Gastrocnemius medialis (tissue), 4 donors: ENCODE measurements around the gene MOCS3. TPM values are rescaled to one million over a fixed set of nuclear protein-coding genes. Genes with fewer than 3 reads are reported as not detected.

ENCODE experiments used
- ATAC-seq, 2 donors: fragments of 150-250 bp; one replicate each; pipeline ENCODE4 v1.9.1; 2016
- DNase-seq, 2 donors: peaks; one replicate each; pipeline ENCODE4 v3.0.0-alpha.2; 2019
- H3K27ac ChIP-seq, 4 donors: fragments of 200-600 bp; sonication (generic); 1 replicate in 1 of 4; 2 replicates in 3 of 4; pipeline ENCODE4 v1.5.1; 2016 to 2018; ENCODE audit warnings: mild to moderate bottlenecking in 2 of 4, moderate library complexity in 1 of 4
- H3K27me3 ChIP-seq, 3 donors: fragments of 200-600 bp; sonication (generic) in 2 of 3; 1 replicate in 1 of 3; 2 replicates in 2 of 3; pipeline versions ENCODE4 v1.5.1 to v1.6.0; 2016 to 2019; ENCODE audit warnings: mild to moderate bottlenecking in 1 of 3, moderate library complexity in 1 of 3
- H3K36me3 ChIP-seq, 2 donors: fragments of 200-600 bp; sonication (generic) in 1 of 2; one replicate each; pipeline ENCODE4 v1.5.1; 2017 to 2018
- H3K4me1 ChIP-seq, 2 donors: fragments of 200-600 bp; sonication (generic) in 1 of 2; one replicate each; pipeline ENCODE4 v1.5.1; 2016 to 2017; ENCODE audit warnings: mild to moderate bottlenecking in 2 of 2
- H3K4me3 ChIP-seq, 4 donors: fragments of 200-600 bp; sonication (generic) in 3 of 4; 1 replicate in 1 of 4; 2 replicates in 3 of 4; pipeline ENCODE4 v1.5.1; 2016 to 2019; ENCODE audit warnings: mild to moderate bottlenecking in 2 of 4
- H3K9me3 ChIP-seq, 3 donors: fragments of 200-600 bp; sonication (generic) in 2 of 3; 1 replicate in 1 of 3; 2 replicates in 2 of 3; pipeline ENCODE4 v1.5.1; 2016 to 2019
- POLR2A ChIP-seq, 2 donors: fragments of 450-650 bp; IDR thresholded peaks; one replicate each; pipeline ENCODE4 v1.6.1; 2017; ENCODE audit warnings: antibody characterized with exemption in 2 of 2, mild to moderate bottlenecking in 2 of 2, moderate library complexity in 2 of 2
- in situ Hi-C, 4 donors: fragments of 200-750 bp; cut with MboI; loops; one replicate each; pipeline versions ENCODE4 v1.15.0 to v1.8.0; 2017; ENCODE audit warnings: low sequenced_read_pairs in 4 of 4
- intact Hi-C: fragments of 100-400 bp; cut with DNase I; formaldehyde crosslinking; loops from one replicate; pipeline ENCODE4 v1.15.1; 2023; ENCODE audit warnings: low total_unique reads
- total RNA-seq, 4 donors: library from RNA; depleted of rRNA; stranded (reverse); fragments of >200 nt; gene quantifications; one replicate each; pipeline versions ENCODE4 v1.1.0 to v1.2.3, GENCODE V29; 2016
- TF ChIP-seq, protein P1 (sequence below), 5 experiments: fragments of 450-650 bp in 3 of 5; fragments of 200-600 bp in 2 of 5; sonication (generic) in 2 of 5; IDR thresholded peaks in 4 of 5; conservative IDR thresholded peaks in 1 of 5; 1 replicate in 4 of 5; 2 replicates in 1 of 5; pipeline ENCODE4 v1.5.1; 2016 to 2019; ENCODE audit warnings: antibody characterized with exemption in 5 of 5, mild to moderate bottlenecking in 3 of 5, moderate library complexity in 3 of 5

MOCS3 gene, protein sequence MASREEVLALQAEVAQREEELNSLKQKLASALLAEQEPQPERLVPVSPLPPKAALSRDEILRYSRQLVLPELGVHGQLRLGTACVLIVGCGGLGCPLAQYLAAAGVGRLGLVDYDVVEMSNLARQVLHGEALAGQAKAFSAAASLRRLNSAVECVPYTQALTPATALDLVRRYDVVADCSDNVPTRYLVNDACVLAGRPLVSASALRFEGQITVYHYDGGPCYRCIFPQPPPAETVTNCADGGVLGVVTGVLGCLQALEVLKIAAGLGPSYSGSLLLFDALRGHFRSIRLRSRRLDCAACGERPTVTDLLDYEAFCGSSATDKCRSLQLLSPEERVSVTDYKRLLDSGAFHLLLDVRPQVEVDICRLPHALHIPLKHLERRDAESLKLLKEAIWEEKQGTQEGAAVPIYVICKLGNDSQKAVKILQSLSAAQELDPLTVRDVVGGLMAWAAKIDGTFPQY
- total RNA-seq, result 1 to 10 TPM; 3.1 to 5.7 (median 4.7) TPM

DNA sequence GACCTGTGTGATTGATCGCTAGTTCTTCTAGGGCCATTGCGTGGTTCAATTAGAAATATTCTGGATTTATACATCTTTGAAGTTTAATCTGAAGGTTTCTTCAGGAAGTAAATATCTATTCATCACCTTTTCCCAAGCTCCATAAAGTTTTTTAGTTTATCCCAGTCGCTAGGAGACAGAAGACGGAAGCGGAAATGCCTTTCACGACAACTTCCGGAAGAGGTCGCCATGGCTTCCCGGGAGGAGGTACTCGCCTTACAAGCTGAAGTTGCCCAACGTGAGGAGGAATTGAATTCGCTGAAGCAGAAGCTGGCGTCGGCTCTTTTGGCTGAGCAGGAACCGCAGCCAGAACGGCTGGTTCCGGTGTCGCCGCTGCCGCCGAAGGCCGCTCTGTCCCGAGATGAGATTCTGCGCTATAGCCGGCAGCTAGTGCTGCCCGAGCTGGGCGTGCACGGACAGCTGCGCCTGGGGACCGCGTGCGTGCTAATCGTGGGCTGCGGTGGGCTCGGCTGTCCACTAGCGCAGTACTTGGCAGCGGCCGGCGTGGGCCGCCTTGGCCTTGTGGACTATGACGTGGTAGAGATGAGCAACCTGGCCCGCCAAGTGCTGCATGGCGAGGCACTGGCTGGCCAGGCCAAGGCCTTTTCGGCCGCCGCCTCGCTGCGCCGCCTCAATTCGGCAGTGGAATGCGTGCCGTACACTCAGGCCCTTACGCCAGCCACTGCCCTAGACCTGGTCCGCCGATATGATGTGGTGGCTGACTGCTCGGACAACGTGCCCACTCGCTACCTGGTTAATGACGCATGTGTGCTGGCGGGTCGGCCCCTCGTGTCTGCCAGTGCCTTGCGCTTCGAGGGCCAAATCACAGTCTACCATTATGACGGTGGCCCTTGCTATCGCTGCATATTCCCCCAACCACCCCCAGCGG, at the start of gene MOCS3:
Gene MOCS3 (plus strand): TSS at position 204 of the 928 bp plus-strand sequence. CDS start 25 bp downstream, at position 229.
- peak within 1 kb of the TSS; percentile 88 to 98 (median 92) for H3K27ac ChIP-seq
- peaks cover 46 to 54% of the 10 kb centered on the region in 2 donors for H3K4me1 ChIP-seq
- peak; percentile 75 to 86 for DNase-seq
- peaks cover 0 to 23% of the 10 kb centered on the region in 2 donors for H3K36me3 ChIP-seq
- TF ChIP-seq POLR2A (IDR thresholded peaks at IDR 0.05), result peak; percentile 26 to 39
- TF ChIP-seq, protein P1, sequence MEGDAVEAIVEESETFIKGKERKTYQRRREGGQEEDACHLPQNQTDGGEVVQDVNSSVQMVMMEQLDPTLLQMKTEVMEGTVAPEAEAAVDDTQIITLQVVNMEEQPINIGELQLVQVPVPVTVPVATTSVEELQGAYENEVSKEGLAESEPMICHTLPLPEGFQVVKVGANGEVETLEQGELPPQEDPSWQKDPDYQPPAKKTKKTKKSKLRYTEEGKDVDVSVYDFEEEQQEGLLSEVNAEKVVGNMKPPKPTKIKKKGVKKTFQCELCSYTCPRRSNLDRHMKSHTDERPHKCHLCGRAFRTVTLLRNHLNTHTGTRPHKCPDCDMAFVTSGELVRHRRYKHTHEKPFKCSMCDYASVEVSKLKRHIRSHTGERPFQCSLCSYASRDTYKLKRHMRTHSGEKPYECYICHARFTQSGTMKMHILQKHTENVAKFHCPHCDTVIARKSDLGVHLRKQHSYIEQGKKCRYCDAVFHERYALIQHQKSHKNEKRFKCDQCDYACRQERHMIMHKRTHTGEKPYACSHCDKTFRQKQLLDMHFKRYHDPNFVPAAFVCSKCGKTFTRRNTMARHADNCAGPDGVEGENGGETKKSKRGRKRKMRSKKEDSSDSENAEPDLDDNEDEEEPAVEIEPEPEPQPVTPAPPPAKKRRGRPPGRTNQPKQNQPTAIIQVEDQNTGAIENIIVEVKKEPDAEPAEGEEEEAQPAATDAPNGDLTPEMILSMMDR (IDR thresholded peaks at IDR 0.05 in 4 of 5, conservative IDR thresholded peaks at IDR 0.05 in 1 of 5), result no peak
- H3K9me3 ChIP-seq, result no peaks in the 10 kb centered on the region
- no peaks in the 10 kb centered on the region for H3K27me3 ChIP-seq
- intact Hi-C loops, result loop anchor here (1.0 to 5.0 kb wide), 3 partner anchors 28 to 165 kb away; partner anchors contain the start of gene ADNP
- ATAC-seq, result peak; percentile 88 to 92
- in situ Hi-C loops, result no loop called here
- H3K4me3 ChIP-seq, result peak within 1 kb of the TSS; percentile 77 to 99 (median 90)

DNA sequence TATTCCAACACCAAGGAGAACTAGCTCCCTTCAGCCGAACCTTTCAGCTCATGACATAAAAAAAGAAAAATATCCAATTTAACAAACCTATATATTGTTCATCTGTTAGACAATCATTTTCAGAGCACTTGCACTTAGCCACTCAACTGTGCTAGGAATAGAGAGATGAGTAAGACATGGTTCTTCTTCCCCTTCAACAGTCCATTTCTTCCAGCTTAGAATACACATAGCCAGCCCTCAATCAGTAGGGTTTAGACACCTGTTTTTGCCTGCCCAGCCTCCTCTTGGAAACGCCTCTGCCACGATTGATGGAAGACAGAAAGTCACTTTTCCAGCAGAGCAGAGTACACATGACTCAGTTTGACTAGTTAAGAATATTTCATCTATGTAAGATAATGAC, 49.2 kb upstream of the MOCS3 start:
- no peak for ATAC-seq
- in situ Hi-C loops (no loop called here), intact Hi-C loops (no loop called here)
- H3K27ac ChIP-seq, result no peak overlapping the region
- no peaks in the 10 kb centered on the region for H3K9me3 ChIP-seq
- no peaks in the 10 kb centered on the region for H3K36me3 ChIP-seq
- H3K4me1 ChIP-seq, result peaks cover 31 to 58% of the 10 kb centered on the region in 2 donors
- no peaks in the 10 kb centered on the region for H3K27me3 ChIP-seq
- no peak for DNase-seq
- no peak overlapping the region for H3K4me3 ChIP-seq
- TF ChIP-seq, protein P1 (IDR thresholded peaks at IDR 0.05 in 4 of 5, conservative IDR thresholded peaks at IDR 0.05 in 1 of 5), result no peak
- no peak for TF ChIP-seq POLR2A (IDR thresholded peaks at IDR 0.05)

DNA sequence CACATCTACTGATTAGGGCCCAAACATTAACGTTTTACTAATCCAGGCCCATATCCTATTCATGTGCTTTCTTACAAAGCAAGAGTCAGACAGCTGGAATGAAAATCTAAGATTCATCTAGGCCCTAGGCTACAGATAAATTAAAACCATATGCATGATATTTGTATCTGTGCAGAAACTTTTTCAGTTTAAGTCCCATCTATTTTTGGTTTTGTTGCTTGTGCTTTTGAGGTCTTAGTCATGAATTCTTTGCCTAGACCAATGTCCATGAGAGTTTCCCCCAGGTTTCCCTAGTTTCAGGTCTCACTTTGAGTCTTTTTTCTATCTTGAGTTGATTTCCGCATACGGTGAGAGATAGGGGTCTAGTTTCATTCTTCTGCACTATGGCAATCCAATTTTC, 47.6 kb upstream of the MOCS3 start:
- H3K36me3 ChIP-seq, result no peaks in the 10 kb centered on the region
- in situ Hi-C loops (no loop called here), intact Hi-C loops (loop anchor here (5.0 kb wide), 1 partner anchor 119 kb away; no protein-coding TSS in a partner anchor)
- peak overlapping the region in 1 of 4 donors; percentile 19 for H3K27ac ChIP-seq
- DNase-seq (no peak), ATAC-seq (no peak)
- no peaks in the 10 kb centered on the region for H3K9me3 ChIP-seq
- no peaks in the 10 kb centered on the region for H3K27me3 ChIP-seq
- TF ChIP-seq POLR2A (IDR thresholded peaks at IDR 0.05), result no peak
- TF ChIP-seq, protein P1 (IDR thresholded peaks at IDR 0.05 in 4 of 5, conservative IDR thresholded peaks at IDR 0.05 in 1 of 5), result no peak
- peaks cover 41 to 63% of the 10 kb centered on the region in 2 donors for H3K4me1 ChIP-seq
- H3K4me3 ChIP-seq, result no peak overlapping the region

DNA sequence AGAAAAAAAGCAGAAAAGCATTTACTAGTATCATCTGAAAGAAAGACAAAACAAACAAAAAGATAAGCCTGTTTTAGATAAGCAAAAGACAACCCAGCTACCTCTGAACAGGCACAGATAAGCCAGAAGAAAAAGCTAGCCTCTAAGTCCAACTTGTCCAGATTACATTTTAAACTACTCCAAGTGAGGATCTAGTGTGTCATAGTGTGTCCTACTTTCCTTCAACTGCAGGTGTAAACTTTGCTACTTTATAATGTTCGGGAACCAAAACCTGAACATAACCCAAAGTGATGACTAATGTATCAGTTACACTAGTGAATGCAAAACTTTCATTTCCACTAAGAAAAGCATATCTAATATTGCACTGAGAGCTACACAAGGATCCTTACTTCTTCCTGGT, 46.9 kb upstream of the MOCS3 start:
- Histone ChIP-seq H3K36me3 (no peaks in the 10 kb centered on the region), H3K27ac (peak overlapping the region in 2 of 4 donors; percentile 56 to 59), H3K4me3 (no peak overlapping the region), H3K4me1 (peaks cover 48 to 70% of the 10 kb centered on the region in 2 donors), H3K27me3 (no peaks in the 10 kb centered on the region), H3K9me3 (no peaks in the 10 kb centered on the region)
- ATAC-seq, result no peak
- intact Hi-C loops, result loop anchor here (5.0 kb wide), 1 partner anchor 119 kb away; no protein-coding TSS in a partner anchor
- DNase-seq, result no peak
- in situ Hi-C loops, result no loop called here
- TF ChIP-seq, protein P1 (IDR thresholded peaks at IDR 0.05 in 4 of 5, conservative IDR thresholded peaks at IDR 0.05 in 1 of 5), result no peak
- TF ChIP-seq POLR2A (IDR thresholded peaks at IDR 0.05), result no peak
